ENCODE data around the gene ATF1. TPM values are rescaled to one million over a fixed set of nuclear protein-coding genes. Genes with fewer than 3 reads are reported as not detected.

The ATF1 gene
- total and polyA plus RNA-seq, 10 of the 15 experiments (the other 5 are each of a cell fraction or from before 2014, with no cell fraction given) = 15.4 to 92.0 (median 33.6) TPM

DNA sequence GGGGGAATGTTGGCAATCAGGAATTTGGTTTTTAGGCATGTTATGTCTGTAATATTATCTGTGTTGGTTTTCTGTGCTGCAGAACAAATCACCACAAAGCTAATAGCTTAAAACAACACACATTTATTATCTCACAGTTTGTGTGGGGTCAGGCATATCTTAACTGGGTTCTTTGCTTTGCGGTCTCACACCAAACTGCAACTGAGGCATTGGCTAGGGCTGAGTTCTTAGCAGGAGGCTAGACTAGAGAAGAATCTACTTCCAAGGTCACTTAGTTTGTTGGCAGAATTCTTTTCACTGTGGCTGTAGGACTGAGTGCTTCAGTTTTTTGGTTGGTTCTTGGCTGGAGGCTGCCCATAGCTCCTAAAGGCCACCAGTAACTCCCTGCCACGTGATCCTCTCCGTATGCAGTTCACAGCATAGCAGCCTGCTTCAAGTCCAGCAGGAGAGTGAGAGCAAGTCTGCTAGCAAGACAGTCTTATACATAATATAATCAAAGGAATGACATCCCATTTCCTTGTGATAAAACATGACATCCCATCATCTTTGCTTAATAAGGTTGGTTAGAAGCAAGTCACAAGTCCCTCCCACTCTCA, 21.6 kb downstream of the ATF1 start:
- no peaks in the 10 kb centered on the region; the same call in 1 of the 2 replicates for H3K79me2 ChIP-seq (ENCODE audit: control insufficient read depth, insufficient read depth, low read length)
- CTCF ChIA-PET = interaction anchor here (0.8 kb wide), 1 partner anchor 22 kb away, joined by 3 read pairs; the partner anchor contains the start of gene ATF1
- ATAC-seq (no peak), FAIRE-seq (no peak), DNase-seq (ENCODE audit: low read depth, low spot score) (no peak)
- no peaks in the 10 kb centered on the region for H3K27me3 ChIP-seq (replicated peaks in 1 of 2; ENCODE audit: control insufficient read depth in 2 of 2, insufficient read depth in 2 of 2, low read length in 1 of 2)
- H3K9ac ChIP-seq (ENCODE audit: control insufficient read depth, insufficient read depth, low read length) = no peak overlapping the region
- H3K27ac ChIP-seq (ENCODE audit: control insufficient read depth, insufficient read depth) = no peak overlapping the region
- RAD21 ChIA-PET (ENCODE audit: unreplicated experiment) = no interaction called here
- in situ Hi-C loops (cut with MboI) (no loop called here), intact Hi-C loops (cut with micrococcal nuclease; ENCODE audit: unreplicated experiment) (no loop called here)
- no peaks in the 10 kb centered on the region for H3K4me1 ChIP-seq (ENCODE audit: control insufficient read depth, insufficient read depth, low read length)
- H3K9me3 ChIP-seq (replicated peaks; ENCODE audit: control insufficient read depth, insufficient read depth, low read length) = peaks cover 5% of the 10 kb centered on the region; the same call in 2 of the 3 replicates
- TF ChIP-seq CEBPB (IDR thresholded peaks at IDR 0.05; ENCODE audit: borderline replicate concordance in 1 of 2, low read depth in 2 of 2, low read length in 2 of 2) (no peak), BACH1 (IDR thresholded peaks at IDR 0.05; ENCODE audit: borderline replicate concordance) (no peak), HDAC2 (IDR thresholded peaks at IDR 0.05) (no peak), LARP7 (IDR thresholded peaks at IDR 0.05) (no peak), SUPT20H (IDR thresholded peaks at IDR 0.05; ENCODE audit: borderline replicate concordance, control insufficient read depth, low read depth, low read length) (no peak), SREBF2 (IDR thresholded peaks at IDR 0.05; ENCODE audit: low read length) (no peak), IRF4 (IDR thresholded peaks at IDR 0.05; ENCODE audit: low read depth, low read length) (no peak), IKZF2 (IDR thresholded peaks at IDR 0.05) (no peak), POU2F2 (IDR thresholded peaks at IDR 0.05; ENCODE audit: borderline replicate concordance, low read depth, low read length) (no peak), RFX5 (IDR thresholded peaks at IDR 0.05; ENCODE audit: low read depth, low read length) (no peak)
- TF ChIP-seq, protein P1, sequence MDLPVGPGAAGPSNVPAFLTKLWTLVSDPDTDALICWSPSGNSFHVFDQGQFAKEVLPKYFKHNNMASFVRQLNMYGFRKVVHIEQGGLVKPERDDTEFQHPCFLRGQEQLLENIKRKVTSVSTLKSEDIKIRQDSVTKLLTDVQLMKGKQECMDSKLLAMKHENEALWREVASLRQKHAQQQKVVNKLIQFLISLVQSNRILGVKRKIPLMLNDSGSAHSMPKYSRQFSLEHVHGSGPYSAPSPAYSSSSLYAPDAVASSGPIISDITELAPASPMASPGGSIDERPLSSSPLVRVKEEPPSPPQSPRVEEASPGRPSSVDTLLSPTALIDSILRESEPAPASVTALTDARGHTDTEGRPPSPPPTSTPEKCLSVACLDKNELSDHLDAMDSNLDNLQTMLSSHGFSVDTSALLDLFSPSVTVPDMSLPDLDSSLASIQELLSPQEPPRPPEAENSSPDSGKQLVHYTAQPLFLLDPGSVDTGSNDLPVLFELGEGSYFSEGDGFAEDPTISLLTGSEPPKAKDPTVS (IDR thresholded peaks at IDR 0.05; ENCODE audit: low read depth, low read length) = no peak
- no peaks in the 10 kb centered on the region for H4K20me1 ChIP-seq (ENCODE audit: control insufficient read depth, insufficient read depth)
- SMC1A ChIA-PET (ENCODE audit: uncharacterized antibody, unreplicated experiment) = no interaction called here
- no peak overlapping the region for H3K4me3 ChIP-seq
- H2AFZ ChIP-seq (ENCODE audit: control insufficient read depth, low read depth, low read length) = no peak overlapping the region
- POLR2A ChIA-PET = no interaction called here
- WGBS (ENCODE audit: insufficient coverage, insufficient replicate concordance, low lambda C conversion rate, missing lambda C conversion rate) = 91% methylated on average over 3 of the region's 3 CpGs
- peaks cover 0 to 12% of the 10 kb centered on the region in 2 experiments; a peak in 3 of 4 replicates for H3K36me3 ChIP-seq (ENCODE audit: control insufficient read depth in 2 of 2, insufficient read depth in 2 of 2, low read length in 1 of 2)
- BruUV-seq (replicated peaks) = no TSS peak
- H3K4me2 ChIP-seq (ENCODE audit: control insufficient read depth, insufficient read depth) = no peak overlapping the region

Data from GM12878 (cell line).